Right lobe of liver (tissue), 4 donors: ENCODE data around the gene ICOSLG.
"Not testable (repeated sequence)": the region's sequence is repeated elsewhere in the genome, so short reads cannot be mapped to it uniquely, and the experiment has no call there.

Source experiments
- POLR2A ChIP-seq: fragments of 450-650 bp; IDR thresholded peaks from one replicate; pipeline ENCODE4 v1.6.1; 2017; ENCODE audit warnings: antibody characterized with exemption, mild to moderate bottlenecking
- TF ChIP-seq, protein P1 (sequence below), 4 donors: fragments of 200-600 bp in 3 of 4; fragments of 450-650 bp in 1 of 4; IDR thresholded peaks; one replicate each; pipeline versions ENCODE4 v1.5.1 to v1.8.0; 2016 to 2022; ENCODE audit warnings: antibody characterized with exemption in 4 of 4, mild to moderate bottlenecking in 2 of 4
- donor health status: DM: no; HTN: no; CAD: no.
- donor health status: DM: no; HTN: no; CAD: no.
- donor health status: DM: no; HTN: yes; CAD: no.

DNA sequence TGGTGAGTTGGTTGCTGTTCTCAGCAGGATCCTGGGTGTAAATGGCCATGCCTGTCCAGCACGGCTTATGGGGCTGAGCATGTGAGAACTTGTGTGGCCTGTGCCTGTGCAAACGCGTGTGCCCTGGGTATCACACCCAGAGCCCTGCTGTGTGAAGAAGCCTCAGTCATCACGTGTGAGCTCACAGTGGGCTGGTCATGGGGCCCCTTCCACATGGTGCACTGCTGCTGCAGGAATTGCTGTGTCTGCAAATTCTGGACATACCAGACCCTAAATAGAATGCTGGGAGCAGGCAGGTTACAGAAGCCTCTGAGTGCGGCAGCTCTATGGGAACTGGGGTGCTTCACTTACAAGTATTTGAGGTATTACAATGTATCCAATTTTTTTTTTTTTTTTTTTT is 17.4 kb downstream of the ICOSLG start:
- TF ChIP-seq, protein P1, sequence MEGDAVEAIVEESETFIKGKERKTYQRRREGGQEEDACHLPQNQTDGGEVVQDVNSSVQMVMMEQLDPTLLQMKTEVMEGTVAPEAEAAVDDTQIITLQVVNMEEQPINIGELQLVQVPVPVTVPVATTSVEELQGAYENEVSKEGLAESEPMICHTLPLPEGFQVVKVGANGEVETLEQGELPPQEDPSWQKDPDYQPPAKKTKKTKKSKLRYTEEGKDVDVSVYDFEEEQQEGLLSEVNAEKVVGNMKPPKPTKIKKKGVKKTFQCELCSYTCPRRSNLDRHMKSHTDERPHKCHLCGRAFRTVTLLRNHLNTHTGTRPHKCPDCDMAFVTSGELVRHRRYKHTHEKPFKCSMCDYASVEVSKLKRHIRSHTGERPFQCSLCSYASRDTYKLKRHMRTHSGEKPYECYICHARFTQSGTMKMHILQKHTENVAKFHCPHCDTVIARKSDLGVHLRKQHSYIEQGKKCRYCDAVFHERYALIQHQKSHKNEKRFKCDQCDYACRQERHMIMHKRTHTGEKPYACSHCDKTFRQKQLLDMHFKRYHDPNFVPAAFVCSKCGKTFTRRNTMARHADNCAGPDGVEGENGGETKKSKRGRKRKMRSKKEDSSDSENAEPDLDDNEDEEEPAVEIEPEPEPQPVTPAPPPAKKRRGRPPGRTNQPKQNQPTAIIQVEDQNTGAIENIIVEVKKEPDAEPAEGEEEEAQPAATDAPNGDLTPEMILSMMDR (IDR thresholded peaks at IDR 0.05): not testable (repeated sequence)
- not testable (repeated sequence) for TF ChIP-seq POLR2A
